NCI-H2227 treated with DMSO at 0.1 percent for 48 hours (cell line): ENCODE results near the gene SKAP2.

ENCODE experiments used
- DNase-seq: peaks from one replicate; lab custom pipeline; 2025; lab: John Stamatoyannopoulos, UW

SKAP2 gene

DNA sequence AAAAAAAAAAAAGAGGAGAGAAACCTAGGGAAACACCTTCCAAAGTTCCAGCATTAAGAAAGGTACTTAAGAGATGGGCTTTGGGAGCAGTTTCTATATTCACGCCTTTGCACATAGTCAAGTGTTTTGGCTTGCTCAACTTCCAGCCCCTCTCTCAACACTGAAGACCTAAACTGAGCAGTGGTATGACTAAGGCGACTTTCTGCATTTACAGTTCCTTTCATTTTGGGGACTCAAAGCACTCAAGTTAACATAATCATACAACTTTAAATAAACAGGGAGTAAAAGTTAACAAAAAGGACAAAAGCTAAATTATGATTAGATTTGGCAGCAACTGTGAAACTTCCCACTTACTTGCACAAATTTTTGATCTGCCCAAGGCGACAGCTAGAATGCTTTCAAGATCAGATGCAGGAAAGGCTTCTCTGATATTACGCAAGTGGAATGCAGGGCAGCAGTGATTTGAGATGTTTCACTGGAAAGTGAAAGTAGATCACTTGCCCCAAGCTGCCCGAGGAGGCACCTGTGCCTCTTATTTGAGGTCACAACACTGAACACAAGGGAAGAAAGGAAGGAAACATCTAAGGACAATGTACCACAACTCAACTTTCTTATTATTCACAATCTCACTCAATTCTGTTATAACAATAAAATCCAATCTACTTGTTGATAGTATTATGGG, 199.5 kb downstream of the SKAP2 start:
- DNase-seq: peak; percentile 69

DNA sequence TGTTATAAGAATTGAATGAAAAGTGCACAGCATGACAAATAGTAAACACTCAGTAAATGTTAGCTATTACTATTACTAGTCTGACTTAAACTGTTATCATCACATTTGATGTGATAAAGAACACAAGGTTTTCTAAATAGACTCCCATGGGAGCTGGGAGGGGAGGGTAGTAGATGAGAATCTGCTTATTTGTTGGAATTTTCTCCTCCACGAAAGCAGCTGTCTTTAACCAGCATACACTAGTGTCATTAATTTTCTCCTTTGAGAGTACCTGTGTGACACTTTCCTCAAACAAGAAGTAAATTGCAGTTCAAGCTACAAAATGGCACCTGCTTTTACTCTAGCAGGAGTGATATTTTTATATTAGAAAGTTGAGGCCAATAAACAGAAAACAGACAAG, 200.1 kb downstream of the SKAP2 start:
- DNase-seq: no peak

DNA sequence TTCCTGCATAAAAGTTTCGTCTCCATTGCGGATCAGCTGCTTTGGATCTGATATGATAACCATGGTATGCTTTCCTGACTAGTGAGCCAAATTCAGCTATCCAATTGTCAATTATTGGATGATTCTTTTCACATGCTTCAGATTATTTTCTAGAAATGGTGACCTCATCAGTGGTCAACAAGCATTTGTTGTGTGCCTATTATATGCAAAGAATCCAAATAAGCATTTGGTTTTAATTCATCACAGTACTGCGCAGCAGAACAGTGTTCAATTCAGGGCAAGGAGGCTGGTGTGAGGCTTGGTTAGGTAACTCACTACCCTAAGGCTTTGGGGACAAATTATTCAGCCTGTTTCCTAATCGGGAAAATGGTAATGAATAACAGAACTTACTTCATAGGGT, 200.5 kb downstream of the SKAP2 start:
- DNase-seq: no peak

DNA sequence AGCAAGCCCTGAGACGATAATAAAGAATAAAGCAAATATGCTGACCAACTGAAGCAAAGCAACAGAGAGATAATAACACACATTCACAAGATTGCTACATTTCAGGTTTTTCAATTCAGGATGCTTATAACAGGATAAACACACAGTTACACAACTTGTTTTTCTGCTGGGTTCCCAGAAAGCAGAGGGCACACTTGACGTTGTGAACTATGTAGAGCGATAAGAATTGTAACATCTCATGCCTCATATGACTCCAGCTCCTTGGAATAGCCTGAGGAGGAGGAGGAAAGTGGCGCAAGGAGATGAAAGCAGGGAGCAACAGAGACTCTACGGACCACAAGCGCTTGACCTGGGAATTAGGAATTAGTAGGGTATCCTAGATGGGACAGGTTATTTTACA, 201.7 kb downstream of the SKAP2 start:
- peak; percentile 85 for DNase-seq

DNA sequence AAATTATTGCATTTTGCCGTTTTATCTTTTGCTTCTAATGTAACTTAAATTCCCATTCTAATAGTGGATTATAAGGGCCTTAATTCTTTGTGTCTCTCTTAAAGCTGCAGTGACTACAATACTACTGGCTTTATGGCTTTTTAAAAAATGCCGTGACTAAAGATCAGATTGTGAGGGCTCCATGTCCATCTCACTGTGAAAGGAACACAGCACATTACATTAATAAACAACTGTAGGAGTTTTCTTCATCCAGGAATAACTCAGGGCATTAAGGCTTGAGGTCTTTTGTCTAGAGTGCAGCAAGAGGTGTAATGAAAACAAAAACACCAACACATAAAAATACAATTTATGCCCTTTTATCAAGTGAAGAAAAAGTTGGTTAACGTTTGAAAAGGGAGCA, 205.3 kb downstream of the SKAP2 start:
- no peak for DNase-seq

DNA sequence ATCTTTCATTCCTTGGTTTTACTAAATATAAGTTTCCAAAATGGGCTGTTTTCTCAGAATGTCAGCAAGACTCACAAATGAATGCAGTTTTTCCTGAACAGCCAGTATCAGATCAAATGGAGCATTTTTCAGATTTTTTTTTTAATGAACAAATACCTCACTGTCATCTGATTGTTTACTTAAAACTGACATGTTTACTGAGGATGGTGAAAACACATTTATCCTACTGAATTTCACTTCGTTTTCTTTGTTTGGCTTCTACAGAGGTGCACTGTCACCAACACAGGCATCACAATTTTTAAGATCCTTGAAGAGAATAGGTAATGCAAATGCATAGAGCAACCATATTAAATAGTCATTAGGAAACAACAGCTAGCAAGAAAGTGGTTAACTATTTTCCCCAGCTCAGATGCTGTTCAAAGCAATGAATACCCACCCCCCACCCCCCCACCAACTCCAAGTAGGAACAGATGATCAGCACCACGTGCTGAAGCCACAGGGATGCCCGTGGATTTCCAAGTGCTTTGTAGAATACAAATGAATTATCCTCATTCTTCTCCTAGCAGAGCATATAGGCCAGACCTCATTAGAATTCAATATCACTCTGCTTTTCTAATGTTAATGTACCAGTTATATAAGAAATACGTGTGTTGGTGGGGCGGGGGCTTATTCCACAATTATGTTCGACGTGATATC, 205.9 kb downstream of the SKAP2 start:
- peak; percentile 92 for DNase-seq

DNA sequence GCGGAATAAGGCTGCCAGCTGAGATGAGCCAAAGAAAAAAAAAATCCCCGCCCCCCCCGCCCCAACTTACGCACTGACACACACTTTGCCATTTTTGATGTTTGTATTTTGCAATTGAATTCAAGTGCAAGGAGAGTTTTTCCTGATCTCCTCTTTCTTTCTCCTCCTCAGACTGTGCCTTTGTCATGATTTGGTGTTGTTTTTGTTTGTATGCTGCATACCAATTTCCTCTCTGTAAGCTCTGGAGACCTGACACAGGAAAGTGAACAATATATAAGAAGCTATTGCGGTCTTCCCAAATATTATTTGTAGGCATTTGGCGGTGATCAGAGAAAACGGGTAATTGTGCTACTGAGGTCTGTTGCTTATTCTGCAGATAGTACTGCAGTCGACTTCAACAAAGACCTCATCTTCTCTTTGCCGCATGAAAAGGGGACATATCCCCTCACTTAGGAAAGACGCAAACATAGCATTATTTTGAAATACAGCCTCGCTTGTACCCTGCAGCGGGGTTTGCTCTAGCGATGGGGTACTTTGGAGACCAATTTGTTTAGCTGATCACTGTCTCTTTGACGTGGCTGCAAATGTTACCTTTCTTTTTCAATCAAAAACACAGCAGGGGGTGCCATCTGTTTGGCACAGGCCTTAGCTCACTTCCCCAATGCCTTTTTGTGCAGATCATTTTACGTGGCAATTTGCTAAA, 206.6 kb downstream of the SKAP2 start:
- peak; percentile 93 for DNase-seq

DNA sequence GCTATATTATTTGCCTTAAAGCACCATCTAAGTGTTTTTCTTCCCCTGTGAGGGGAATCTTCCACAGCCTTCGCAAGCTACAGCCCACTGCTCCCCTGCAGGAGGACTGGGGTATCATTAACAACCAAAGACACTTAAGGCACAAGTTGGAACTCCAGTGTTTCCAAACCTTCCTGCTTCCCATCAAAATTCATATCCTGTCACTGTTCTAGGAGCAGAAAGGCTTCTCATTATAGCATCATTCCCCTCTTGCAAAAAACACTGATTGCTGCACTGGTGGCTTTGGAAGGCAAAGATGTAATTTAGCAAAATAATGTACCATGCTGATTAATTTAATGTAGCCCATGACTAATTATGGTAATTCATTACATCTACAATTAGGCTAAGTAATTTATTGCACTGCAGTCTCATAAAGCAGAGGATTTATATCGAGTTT, 207.2 kb downstream of the SKAP2 start:
- peak; percentile 76 for DNase-seq

DNA sequence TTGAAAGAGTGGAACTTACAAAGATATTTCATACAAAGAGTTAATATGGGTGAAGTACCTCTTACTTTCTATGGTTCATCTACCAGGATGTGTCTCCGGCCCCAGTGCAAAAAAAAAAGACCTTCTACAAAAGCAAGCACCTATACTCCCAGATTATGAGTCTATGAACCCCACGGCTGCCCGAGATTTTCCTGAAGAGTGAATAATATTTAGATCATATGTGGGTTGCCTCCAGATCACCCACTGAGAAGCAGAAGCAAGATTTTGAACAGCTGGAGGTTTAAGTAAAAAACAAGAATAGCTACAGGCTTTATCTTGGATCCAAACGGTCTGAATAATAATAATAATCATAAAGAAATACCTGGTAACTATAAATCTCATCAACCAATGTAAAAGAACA, 207.7 kb downstream of the SKAP2 start:
- no peak for DNase-seq

DNA sequence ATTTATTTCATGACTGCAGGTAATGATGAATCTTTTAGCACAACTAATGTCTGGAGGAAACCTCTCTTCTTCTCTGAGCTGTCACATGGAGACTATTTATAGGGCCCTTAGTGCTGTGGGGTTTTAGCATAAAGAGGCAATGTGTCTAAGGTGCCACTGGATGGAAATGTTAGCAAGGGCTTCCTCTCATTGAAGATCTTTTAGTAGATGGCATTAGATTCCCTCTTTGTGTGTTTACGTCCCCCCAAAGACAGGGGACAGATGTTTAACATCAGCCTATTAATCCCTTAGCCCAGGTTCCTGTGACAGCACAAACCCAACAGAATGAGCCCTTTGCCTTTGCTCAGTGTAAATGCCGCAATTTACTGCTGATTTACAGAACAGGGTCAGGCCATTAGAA, 208.6 kb downstream of the SKAP2 start:
- DNase-seq: no peak

DNA sequence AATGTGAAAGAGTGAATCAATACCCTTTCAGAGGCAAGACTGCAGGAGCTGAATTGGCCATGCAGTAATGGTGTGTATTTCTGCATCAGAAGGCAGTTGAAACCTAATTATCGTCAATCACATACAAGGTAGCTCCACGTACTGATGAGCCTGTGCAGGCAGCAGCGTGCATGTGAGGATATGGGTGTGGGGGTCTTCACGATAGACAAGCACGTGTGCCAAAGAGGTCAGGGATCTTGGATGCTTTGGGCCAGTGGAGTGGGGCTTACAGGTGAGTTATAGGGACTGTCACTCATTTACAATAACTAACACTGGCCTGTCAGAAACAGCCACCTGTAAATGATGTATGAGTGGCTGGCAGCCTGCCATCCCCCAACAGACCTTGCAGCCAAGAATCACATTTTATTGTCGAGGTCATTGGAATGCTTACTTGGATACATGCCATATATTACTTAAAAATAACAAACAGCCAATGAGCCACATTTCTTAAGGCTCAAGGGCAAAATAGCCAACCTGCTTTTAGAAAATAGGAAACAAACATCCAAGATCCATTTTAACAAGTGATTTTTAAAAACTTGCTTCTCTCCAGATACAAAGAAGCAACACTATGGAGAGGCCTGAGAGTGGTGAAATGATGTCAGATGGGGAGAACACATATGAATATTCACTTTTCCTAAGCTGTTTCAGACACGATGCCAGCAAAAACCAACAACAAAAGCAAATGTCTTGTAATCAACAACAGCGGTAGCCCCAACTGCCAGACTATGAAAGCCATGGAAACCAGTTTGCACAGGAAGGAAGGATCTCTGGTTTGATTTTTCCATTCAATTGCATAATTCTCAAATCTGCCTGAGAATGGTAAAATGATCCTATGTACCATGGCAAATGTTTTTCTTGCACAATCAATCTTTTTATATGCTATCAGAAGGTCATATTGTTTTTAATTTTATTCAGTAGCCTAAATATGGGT, 210.7 kb downstream of the SKAP2 start:
- peak; percentile 99 for DNase-seq

DNA sequence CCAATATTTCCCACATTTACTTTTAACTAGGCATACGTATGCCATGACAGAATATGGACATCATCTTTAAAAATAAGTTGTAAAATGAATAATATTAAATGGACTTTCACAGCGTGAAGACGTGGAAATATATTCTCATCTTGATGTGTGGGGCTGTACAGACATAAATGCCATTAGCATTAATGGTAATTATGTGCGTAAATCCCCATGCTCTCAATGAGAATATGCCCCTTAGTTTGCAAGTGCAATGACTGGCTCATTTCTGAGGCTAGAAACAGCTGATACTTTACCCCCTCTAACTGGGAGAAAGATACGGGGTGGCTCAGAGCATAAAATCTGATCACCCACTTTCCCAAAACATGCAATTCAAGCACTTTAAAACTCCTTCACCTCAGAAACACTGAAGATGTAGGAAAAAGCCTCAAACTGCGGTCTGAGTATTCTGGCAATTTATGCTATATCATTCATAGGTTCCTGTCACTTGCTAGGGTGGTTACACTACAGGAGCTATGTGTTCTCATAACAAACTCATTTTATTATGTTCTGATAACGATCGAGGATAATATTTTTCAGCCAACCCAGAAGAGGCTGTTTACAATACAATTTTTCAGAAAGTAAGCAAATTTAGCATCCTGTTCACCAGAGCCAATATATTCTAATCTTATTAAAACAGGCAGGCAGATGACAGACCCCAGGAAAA, 211.8 kb downstream of the SKAP2 start:
- no peak for DNase-seq

DNA sequence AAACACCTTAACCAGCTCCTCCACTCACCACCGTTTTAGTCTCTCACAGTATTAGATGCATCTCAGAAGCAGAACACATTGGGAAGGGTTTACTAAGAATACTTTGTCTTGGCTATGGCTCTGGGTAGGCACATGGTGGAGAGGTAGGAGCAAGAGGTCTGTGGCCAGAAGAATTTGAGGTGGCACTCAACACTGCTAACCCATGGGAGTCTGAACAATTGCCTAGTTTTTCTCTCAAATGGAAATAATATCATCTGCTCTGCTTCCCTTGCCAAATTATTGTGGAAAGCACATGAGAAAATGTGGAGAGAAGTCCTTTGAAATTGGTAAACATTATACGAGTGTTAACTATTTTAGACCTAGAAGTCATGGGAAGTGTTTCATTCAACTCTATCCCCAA, 214.3 kb downstream of the SKAP2 start:
- DNase-seq: no peak

DNA sequence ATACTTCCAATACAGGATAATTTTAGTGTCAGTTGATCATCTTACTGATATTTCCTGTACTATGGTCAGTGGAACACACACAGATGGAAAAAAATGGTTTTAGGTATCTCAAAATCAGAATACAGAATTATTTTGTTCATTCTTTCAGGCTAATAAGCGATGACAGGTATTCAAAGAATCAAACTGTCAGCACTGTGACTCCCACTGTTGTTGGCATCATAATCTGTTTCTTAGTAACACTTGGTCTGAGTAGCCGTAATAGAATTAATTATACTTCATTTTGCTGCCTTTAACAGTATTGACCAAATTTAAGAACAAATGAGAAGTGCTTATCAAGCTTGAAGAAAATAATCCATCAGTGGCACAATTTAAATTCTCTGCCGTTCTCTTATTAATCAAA, 215.0 kb downstream of the SKAP2 start:
- no peak for DNase-seq

DNA sequence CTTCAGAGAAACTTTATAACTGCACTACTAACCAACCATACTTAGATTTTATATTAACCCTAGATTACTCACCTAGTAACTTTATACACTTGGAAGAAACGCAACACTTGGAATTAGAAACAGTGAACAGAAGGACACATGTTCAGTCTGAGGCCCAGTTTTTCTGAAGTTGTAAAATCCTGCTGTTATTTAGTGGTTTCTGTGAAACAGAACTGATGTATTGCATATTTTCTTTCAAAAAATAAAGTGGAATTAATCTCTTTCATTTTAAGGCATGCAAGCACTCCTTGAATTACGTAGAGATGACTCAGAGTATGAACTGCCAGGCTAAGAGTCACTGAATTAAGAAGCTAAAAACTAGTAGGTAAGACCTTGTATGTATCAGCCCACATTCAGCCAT, 215.8 kb downstream of the SKAP2 start:
- DNase-seq: no peak

DNA sequence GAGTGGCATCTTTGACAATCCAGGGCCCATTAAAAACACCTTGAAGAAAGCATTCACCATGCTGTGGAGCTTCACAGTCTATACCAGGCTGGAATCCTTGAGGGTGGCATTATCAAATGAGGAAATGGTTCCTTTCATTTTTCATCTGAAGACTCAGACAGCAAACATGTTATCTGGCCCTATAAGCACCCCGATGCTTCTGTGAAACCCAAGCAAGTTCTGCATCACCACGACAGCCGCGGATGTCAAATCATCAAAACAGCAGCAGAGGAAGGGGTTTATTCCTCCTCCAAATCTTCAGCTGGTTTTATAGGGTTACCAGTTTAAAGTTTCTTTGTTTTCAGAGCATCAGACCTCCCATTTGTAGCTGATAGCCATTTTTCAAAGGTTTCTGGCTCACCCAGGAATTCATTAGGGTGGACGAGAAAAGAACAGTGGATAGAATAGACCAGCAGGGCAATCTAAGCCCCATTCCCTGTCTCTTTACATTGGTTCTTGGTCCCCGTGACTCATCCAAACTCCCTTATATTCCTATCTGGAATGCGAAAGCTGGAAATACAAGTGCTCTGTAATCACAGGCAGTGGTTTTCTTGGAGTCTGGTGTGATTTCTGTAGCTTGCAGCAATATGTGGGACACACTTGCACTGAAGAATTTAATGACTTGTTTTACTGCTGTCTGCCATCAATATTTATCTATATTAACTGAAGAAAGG, 217.9 kb downstream of the SKAP2 start:
- no peak for DNase-seq

DNA sequence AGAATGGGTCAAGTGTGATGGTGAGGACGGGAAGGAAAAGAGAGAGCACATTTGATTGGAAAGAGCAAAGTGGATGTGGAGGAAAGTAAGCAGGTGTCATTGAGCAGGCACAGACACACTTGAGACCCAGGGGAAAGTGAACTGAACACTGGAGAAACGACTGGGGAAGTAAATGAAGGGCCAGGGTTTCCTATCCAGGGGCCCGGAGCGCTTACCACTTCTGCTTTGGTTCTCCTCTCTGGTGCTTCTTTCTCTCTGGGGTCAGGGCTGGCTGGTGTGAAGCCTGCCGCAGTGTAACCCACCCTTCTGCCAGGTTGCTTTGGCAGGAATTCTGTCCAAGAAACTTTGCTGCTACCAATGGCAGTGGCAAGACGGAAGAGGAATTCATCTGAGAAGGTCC, 219.3 kb downstream of the SKAP2 start:
- DNase-seq: no peak

DNA sequence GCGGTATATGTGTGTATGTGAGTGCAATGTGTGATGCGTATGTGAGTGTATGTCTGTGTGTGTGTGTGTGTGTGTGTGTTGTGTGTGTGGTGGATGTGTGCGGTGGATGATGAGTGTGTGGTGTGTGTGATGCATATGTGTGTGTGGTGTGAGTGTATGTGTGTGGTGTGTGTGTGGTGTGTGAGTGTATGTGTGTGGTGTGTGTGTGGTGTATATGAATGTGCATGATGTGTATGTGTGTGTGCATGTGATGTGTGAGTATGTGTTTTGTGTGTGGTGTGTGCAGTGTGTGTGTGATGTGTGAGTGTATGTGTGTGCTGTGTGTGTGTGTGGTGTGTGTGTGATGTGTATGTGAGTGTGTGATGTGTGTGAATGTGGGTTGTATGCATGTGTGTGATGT, 222.0 kb downstream of the SKAP2 start:
- DNase-seq: no peak

DNA sequence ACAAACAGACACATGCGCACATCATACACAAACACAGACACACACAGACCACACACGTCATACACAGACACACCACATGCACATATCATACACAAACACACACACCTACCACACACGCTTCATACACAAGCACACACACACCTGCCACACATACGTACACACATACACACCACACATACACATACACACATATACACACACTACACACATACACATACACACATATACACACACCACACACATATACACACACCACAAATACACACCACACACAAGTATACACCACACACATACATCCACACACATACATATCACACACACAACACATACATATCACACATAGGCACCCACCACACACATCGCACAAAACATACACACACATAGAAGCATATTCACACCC, 224.7 kb downstream of the SKAP2 start:
- no peak for DNase-seq

DNA sequence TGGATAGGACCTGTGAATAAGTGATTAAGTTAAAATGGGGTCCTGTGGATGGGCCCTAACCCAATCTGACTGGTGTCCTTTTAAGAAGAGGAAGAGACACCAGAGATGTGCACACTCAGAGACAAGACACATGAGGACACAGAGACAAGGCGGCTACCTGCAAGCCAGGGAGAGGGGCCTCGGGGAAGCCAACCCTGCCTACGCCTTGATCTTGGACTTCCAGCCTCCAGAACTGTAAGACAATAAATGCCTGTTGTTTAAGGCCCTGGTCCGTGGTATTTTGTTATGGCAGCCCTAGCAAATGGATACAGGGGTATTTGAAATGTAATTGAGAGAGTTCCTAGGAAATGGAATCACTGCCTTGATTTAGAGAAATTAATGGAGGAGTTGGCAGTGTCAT, 225.3 kb downstream of the SKAP2 start:
- DNase-seq: no peak

DNA sequence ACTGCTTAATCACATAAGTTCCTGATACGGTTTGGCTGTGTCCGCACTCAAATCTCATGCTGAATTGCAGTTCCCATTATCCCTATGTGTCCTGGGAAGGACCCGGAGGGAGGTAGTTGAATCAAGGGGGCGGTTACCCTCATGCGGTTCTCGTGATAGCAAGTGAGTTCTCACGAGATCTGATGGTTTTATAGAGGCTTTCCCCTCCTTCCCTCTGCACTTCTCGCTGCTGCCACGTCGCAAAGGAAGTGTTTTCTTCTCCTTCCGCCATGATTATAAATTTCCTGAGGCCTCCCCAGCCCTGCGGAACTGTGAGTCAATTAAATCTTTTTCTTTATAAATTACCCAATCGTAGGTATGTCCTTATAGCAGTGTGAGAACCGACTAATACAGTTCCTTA, 226.2 kb downstream of the SKAP2 start:
- no peak for DNase-seq
